Neural cell (in vitro differentiated cells): ENCODE measurements around the gene KHSRP.

Source experiments
- EP300 ChIP-seq: fragments of 450-650 bp; conservative IDR thresholded peaks from 2 replicates; pipeline ENCODE4 v1.6.1; 2014; ENCODE audit warnings: antibody characterized with exemption, mild to moderate bottlenecking, moderate library complexity; ENCODE audit not compliant: poor library complexity, severe bottlenecking
- EZH2 ChIP-seq: fragments of 200-600, 300-800 bp; shearing (Covaris generic), sonication (generic); IDR thresholded peaks from 2 replicates; pipeline ENCODE4 v1.6.1; 2014; ENCODE audit warnings: antibody characterized with exemption, low read length, borderline replicate concordance, mild to moderate bottlenecking; ENCODE audit not compliant: insufficient read depth, poor library complexity, severe bottlenecking
- POLR2AphosphoS5 ChIP-seq: IDR thresholded peaks from 2 replicates; pipeline ENCODE4 v1.6.1; 2012
- TF ChIP-seq, protein P1 (sequence below): fragments of 450-650 bp; IDR thresholded peaks from 2 replicates; pipeline ENCODE4 v1.5.1; 2014; ENCODE audit warnings: antibody characterized with exemption, mild to moderate bottlenecking, moderate library complexity; ENCODE audit not compliant: poor library complexity, severe bottlenecking
- TF ChIP-seq, protein P2 (sequence below): IDR thresholded peaks from 2 replicates; pipeline ENCODE4 v1.6.1; 2012; ENCODE audit warnings: borderline replicate concordance

DNA sequence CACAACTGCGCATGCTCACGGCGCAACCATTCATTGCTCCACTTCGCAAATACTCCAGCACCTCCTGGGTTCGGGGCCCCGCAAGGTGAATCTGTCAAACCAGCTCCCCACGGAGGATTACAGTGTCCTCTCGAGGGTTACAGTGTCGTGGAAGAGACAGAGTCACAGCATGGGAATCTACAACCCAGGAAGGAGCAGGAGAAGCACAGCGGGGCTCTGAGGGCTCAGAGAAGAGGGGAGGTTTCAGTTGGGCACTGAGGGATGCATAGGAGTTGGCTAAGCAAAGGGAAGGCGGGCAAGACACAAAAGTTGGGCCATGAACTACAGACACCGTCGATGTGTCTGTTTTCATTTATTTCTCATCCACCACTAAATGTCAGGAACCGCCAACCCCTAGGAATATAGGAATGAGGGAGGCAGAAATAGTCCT lies 30.6 kb downstream of the KHSRP start:
- TF ChIP-seq POLR2AphosphoS5 = no peak
- TF ChIP-seq, protein P1, sequence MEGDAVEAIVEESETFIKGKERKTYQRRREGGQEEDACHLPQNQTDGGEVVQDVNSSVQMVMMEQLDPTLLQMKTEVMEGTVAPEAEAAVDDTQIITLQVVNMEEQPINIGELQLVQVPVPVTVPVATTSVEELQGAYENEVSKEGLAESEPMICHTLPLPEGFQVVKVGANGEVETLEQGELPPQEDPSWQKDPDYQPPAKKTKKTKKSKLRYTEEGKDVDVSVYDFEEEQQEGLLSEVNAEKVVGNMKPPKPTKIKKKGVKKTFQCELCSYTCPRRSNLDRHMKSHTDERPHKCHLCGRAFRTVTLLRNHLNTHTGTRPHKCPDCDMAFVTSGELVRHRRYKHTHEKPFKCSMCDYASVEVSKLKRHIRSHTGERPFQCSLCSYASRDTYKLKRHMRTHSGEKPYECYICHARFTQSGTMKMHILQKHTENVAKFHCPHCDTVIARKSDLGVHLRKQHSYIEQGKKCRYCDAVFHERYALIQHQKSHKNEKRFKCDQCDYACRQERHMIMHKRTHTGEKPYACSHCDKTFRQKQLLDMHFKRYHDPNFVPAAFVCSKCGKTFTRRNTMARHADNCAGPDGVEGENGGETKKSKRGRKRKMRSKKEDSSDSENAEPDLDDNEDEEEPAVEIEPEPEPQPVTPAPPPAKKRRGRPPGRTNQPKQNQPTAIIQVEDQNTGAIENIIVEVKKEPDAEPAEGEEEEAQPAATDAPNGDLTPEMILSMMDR = no peak
- TF ChIP-seq, protein P2, sequence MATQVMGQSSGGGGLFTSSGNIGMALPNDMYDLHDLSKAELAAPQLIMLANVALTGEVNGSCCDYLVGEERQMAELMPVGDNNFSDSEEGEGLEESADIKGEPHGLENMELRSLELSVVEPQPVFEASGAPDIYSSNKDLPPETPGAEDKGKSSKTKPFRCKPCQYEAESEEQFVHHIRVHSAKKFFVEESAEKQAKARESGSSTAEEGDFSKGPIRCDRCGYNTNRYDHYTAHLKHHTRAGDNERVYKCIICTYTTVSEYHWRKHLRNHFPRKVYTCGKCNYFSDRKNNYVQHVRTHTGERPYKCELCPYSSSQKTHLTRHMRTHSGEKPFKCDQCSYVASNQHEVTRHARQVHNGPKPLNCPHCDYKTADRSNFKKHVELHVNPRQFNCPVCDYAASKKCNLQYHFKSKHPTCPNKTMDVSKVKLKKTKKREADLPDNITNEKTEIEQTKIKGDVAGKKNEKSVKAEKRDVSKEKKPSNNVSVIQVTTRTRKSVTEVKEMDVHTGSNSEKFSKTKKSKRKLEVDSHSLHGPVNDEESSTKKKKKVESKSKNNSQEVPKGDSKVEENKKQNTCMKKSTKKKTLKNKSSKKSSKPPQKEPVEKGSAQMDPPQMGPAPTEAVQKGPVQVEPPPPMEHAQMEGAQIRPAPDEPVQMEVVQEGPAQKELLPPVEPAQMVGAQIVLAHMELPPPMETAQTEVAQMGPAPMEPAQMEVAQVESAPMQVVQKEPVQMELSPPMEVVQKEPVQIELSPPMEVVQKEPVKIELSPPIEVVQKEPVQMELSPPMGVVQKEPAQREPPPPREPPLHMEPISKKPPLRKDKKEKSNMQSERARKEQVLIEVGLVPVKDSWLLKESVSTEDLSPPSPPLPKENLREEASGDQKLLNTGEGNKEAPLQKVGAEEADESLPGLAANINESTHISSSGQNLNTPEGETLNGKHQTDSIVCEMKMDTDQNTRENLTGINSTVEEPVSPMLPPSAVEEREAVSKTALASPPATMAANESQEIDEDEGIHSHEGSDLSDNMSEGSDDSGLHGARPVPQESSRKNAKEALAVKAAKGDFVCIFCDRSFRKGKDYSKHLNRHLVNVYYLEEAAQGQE = peak; percentile 61
- TF ChIP-seq EP300 = no peak
- TF ChIP-seq EZH2 = no peak
